Keratinocyte (primary cell): Measurements from ENCODE around the gene CTIF. TPM values are rescaled to one million over a fixed set of nuclear protein-coding genes. Genes with fewer than 3 reads are reported as not detected.

Experiments used
- DNase-seq: peaks from one replicate; pipeline ENCODE4 v3.0.0-alpha.2; 2011; ENCODE audit warnings: low read depth, missing footprints, low spot score
- FAIRE-seq: peaks from 2 replicates; lab custom pipeline; 2011; peaks lifted over from hg19 to GRCh38; lab: Jason Lieb, UNC
- H2AFZ ChIP-seq: 2 replicates; pipeline ENCODE4 v1.6.0; 2012; ENCODE audit warnings: low read length, control low read depth, inconsistent platforms; ENCODE audit not compliant: control insufficient read depth
- H3K27ac ChIP-seq: 2 replicates; pipeline ENCODE4 v1.5.1; 2011; ENCODE audit warnings: low read length; ENCODE audit not compliant: control insufficient read depth, insufficient read depth
- H3K27me3 ChIP-seq: 3 replicates; pipeline ENCODE4 v1.6.0; 2011; ENCODE audit warnings: low read length; ENCODE audit not compliant: control insufficient read depth, insufficient read depth; ENCODE audit errors: extremely low read depth
- H3K36me3 ChIP-seq, 2 experiments: 2 replicates in 1 of 2; 3 replicates in 1 of 2; pipeline ENCODE4 v1.5.1; 2011; ENCODE audit warnings: low read length in 2 of 2, mild to moderate bottlenecking in 1 of 2; ENCODE audit not compliant: control insufficient read depth in 2 of 2, insufficient read depth in 2 of 2; ENCODE audit errors: extremely low read depth in 1 of 2
- H3K4me1 ChIP-seq: 3 replicates; pipeline ENCODE4 v1.5.1; 2011; ENCODE audit warnings: low read length; ENCODE audit not compliant: control insufficient read depth, insufficient read depth; ENCODE audit errors: extremely low read depth
- H3K4me2 ChIP-seq: 3 replicates; pipeline ENCODE4 v1.6.0; 2011; ENCODE audit warnings: low read depth, low read length; ENCODE audit not compliant: control insufficient read depth, insufficient read depth; ENCODE audit errors: extremely low read depth
- H3K4me3 ChIP-seq, 3 experiments: fragments of 200-600 bp in 1 of 3; sonication (generic) in 1 of 3; 2 replicates in 2 of 3; 3 replicates in 1 of 3; pipeline ENCODE4 v1.5.1; 2011 to 2016; ENCODE audit warnings: low read length in 3 of 3, mild to moderate bottlenecking in 3 of 3, control low read depth in 2 of 3, inconsistent platforms in 1 of 3, low read depth in 1 of 3, mixed read lengths in 1 of 3, mixed run types in 1 of 3, moderate library complexity in 1 of 3; ENCODE audit not compliant: control insufficient read depth in 2 of 3, insufficient read depth in 2 of 3; ENCODE audit errors: extremely low read depth in 1 of 3
- H3K79me2 ChIP-seq: 2 replicates; pipeline ENCODE4 v1.6.0; 2012; ENCODE audit warnings: low read length; ENCODE audit not compliant: control insufficient read depth, insufficient read depth
- H3K9ac ChIP-seq: 3 replicates; pipeline ENCODE4 v1.6.0; 2011; ENCODE audit warnings: low read length; ENCODE audit not compliant: control insufficient read depth, insufficient read depth; ENCODE audit errors: extremely low read depth
- H3K9me1 ChIP-seq: 3 replicates; pipeline ENCODE4 v1.6.0; 2011; ENCODE audit warnings: low read length; ENCODE audit not compliant: control insufficient read depth, insufficient read depth; ENCODE audit errors: extremely low read depth
- H3K9me3 ChIP-seq: 2 replicates; pipeline ENCODE4 v1.5.1; 2012; ENCODE audit warnings: low read depth, low read length; ENCODE audit not compliant: control insufficient read depth
- H4K20me1 ChIP-seq: 3 replicates; pipeline ENCODE4 v1.6.0; 2011; ENCODE audit warnings: low read length; ENCODE audit not compliant: control insufficient read depth, insufficient read depth; ENCODE audit errors: extremely low read depth
- CTCF ChIP-seq, 3 experiments: IDR thresholded peaks in 1 of 3; conservative IDR thresholded peaks in 1 of 3; optimal IDR thresholded peaks in 1 of 3; 2 replicates in 2 of 3; 3 replicates in 1 of 3; pipeline versions ENCODE3 to v1.5.1; 2011; ENCODE audit warnings: low read length in 3 of 3, mild to moderate bottlenecking in 3 of 3, moderate library complexity in 2 of 3, control low read depth in 1 of 3, inconsistent platforms in 1 of 3; ENCODE audit not compliant: insufficient read depth in 2 of 3; ENCODE audit errors: extremely low read depth in 1 of 3
- EZH2 ChIP-seq: IDR thresholded peaks from one replicate; pipeline ENCODE4 v1.6.1; 2012; ENCODE audit warnings: inconsistent platforms, mild to moderate bottlenecking, low read length, moderate library complexity
- dilution Hi-C: fragments of 300-500 bp; cut with MboI; formaldehyde crosslinking; loops from one replicate; pipeline ENCODE4 v1.7.0; 2020; ENCODE audit warnings: low sequenced_read_pairs; ENCODE audit not compliant: extremely low pct_ligation_motif_present
- polyA plus RNA-seq, 5 experiments: library from polyadenylated mRNA; depleted of rRNA in 3 of 5; stranded (reverse) in 3 of 5; stranded (forward) in 1 of 5; unstranded in 1 of 5; fragments of >200 nt; gene quantifications; 1 replicate in 1 of 5; 2 replicates in 3 of 5; 3 replicates in 1 of 5; pipeline versions ENCODE4 v1.2.1 to v1.2.3, GENCODE V29; 2011 to 2012; ENCODE audit warnings: missing spikeins in 2 of 5, low read depth in 1 of 5, low replicate concordance in 1 of 5

CTIF gene
- polyA plus RNA-seq, 1 donor (not counting 4 experiments of a cell fraction or from before 2014, with no cell fraction given), result 15.0 TPM

- H3K9me3 ChIP-seq, result no peaks in the 10 kb centered on the region
- no peak overlapping the region for H3K9ac ChIP-seq
- dilution Hi-C loops, result no loop called here
- H3K36me3 ChIP-seq, result no peaks in the 10 kb centered on the region
- H3K79me2 ChIP-seq, result no peaks in the 10 kb centered on the region
- no peak for FAIRE-seq
- H4K20me1 ChIP-seq, result no peaks in the 10 kb centered on the region
- no peak overlapping the region for H3K4me2 ChIP-seq
- no peak for DNase-seq
- peaks cover 4% of the 10 kb centered on the region for H3K9me1 ChIP-seq
- H2AFZ ChIP-seq, result no peak overlapping the region
- H3K27ac ChIP-seq, result no peak overlapping the region
- no peak overlapping the region for H3K4me3 ChIP-seq
- H3K4me1 ChIP-seq, result peaks cover 60% of the 10 kb centered on the region
- H3K27me3 ChIP-seq, result no peaks in the 10 kb centered on the region
- no peak for TF ChIP-seq EZH2
- TF ChIP-seq CTCF (optimal IDR thresholded peaks at IDR 0.05 in 1 of 3, IDR thresholded peaks at IDR 0.05 in 1 of 3, conservative IDR thresholded peaks at IDR 0.05 in 1 of 3; ENCODE audit: extremely low read depth in 1 of 3, insufficient read depth in 2 of 3, low read length in 3 of 3), result no peak
These were observed 298.2 kb downstream of the CTIF start for GRCh38 chr18:48836806-48837615.

GRCh38 chr18:48837676-48838075 lies 298.8 kb downstream of the CTIF start:
- Histone ChIP-seq H4K20me1 (no peaks in the 10 kb centered on the region), H3K4me1 (peaks cover 55% of the 10 kb centered on the region), H3K9me1 (peaks cover 4% of the 10 kb centered on the region), H3K9ac (no peak overlapping the region), H3K36me3 (no peaks in the 10 kb centered on the region), H3K4me3 (no peak overlapping the region), H2AFZ (no peak overlapping the region), H3K9me3 (no peaks in the 10 kb centered on the region), H3K27me3 (no peaks in the 10 kb centered on the region), H3K79me2 (no peaks in the 10 kb centered on the region), H3K4me2 (no peak overlapping the region), H3K27ac (no peak overlapping the region)
- DNase-seq (no peak), FAIRE-seq (no peak)
- dilution Hi-C loops, result no loop called here
- no peak for TF ChIP-seq EZH2
- TF ChIP-seq CTCF (optimal IDR thresholded peaks at IDR 0.05 in 1 of 3, IDR thresholded peaks at IDR 0.05 in 1 of 3, conservative IDR thresholded peaks at IDR 0.05 in 1 of 3; ENCODE audit: extremely low read depth in 1 of 3, insufficient read depth in 2 of 3, low read length in 3 of 3), result no peak
